ENCODE data around the gene TRAF7.
"Not testable (repeated sequence)": the region's sequence is repeated elsewhere in the genome, so short reads cannot be mapped to it uniquely, and the experiment has no call there.

TRAF7 gene

GRCh38 chr16:2122429-2122828, 33.2 kb upstream of the TRAF7 start:
- DNase-seq (ENCODE audit: low spot score): no peak

GRCh38 chr16:2122934-2123683, 32.5 kb upstream of the TRAF7 start:
- DNase-seq (ENCODE audit: low spot score): not testable (repeated sequence)

- not testable (repeated sequence) for DNase-seq (ENCODE audit: low spot score)
Observed at GRCh38 chr16:2123706-2124376, 31.7 kb upstream of the TRAF7 start.

- peak; percentile 11 for DNase-seq (ENCODE audit: low spot score)
Observed at GRCh38 chr16:2124377-2124693, 31.2 kb upstream of the TRAF7 start.

GRCh38 chr16:2124694-2125444, 30.7 kb upstream of the TRAF7 start:
- DNase-seq (ENCODE audit: low spot score): peak; percentile 51

- DNase-seq (ENCODE audit: low spot score): not testable (repeated sequence)
Observed at GRCh38 chr16:2125609-2126008, 30.0 kb upstream of the TRAF7 start.

GRCh38 chr16:2126161-2126743, 29.3 kb upstream of the TRAF7 start:
- DNase-seq (ENCODE audit: low spot score): peak; percentile 23

GRCh38 chr16:2126928-2127556, 28.5 kb upstream of the TRAF7 start:
- DNase-seq (ENCODE audit: low spot score): not testable (repeated sequence)

- DNase-seq (ENCODE audit: low spot score): not testable (repeated sequence)
Observed at GRCh38 chr16:2127630-2128280, 27.8 kb upstream of the TRAF7 start.

- DNase-seq (ENCODE audit: low spot score): not testable (repeated sequence)
Observed at GRCh38 chr16:2129251-2129650, 26.3 kb upstream of the TRAF7 start.

GRCh38 chr16:2129890-2130447, 25.6 kb upstream of the TRAF7 start:
- not testable (repeated sequence) for DNase-seq (ENCODE audit: low spot score)

GRCh38 chr16:2133797-2134196, 21.8 kb upstream of the TRAF7 start:
- DNase-seq (ENCODE audit: low spot score): not testable (repeated sequence)

- not testable (repeated sequence) for DNase-seq (ENCODE audit: low spot score)
Observed at GRCh38 chr16:2135071-2135470, 20.5 kb upstream of the TRAF7 start.

- DNase-seq (ENCODE audit: low spot score): peak; percentile 54
Observed at GRCh38 chr16:2135770-2136490, 19.7 kb upstream of the TRAF7 start, which contains the start of gene PKD1. PKD1 (minus strand) TSS chr16:2135898; CDS start chr16:2135689, 209 bp downstream.

GRCh38 chr16:2142942-2143877, 12.4 kb upstream of the TRAF7 start:
- no peak for DNase-seq (ENCODE audit: low spot score)

GRCh38 chr16:2143878-2144485, 11.6 kb upstream of the TRAF7 start:
- no peak for DNase-seq (ENCODE audit: low spot score)

- no peak for DNase-seq (ENCODE audit: low spot score)
Observed at GRCh38 chr16:2145843-2146242, 9.7 kb upstream of the TRAF7 start.

GRCh38 chr16:2147378-2147777, 8.2 kb upstream of the TRAF7 start:
- DNase-seq (ENCODE audit: low spot score): no peak
